Neural cell (in vitro differentiated cells): ENCODE results near the gene MYOM1. TPM values are rescaled to one million over a fixed set of nuclear protein-coding genes. Genes with fewer than 3 reads are reported as not detected.

Experiments used
- H2AFZ ChIP-seq: fragments of 200-600, 300-800 bp; sonication (generic), shearing (Covaris generic); 2 replicates; pipeline ENCODE4 v1.6.0; 2014; ENCODE audit warnings: low read depth, mild to moderate bottlenecking, antibody characterized with exemption, low read length, moderate library complexity
- H3F3A ChIP-seq: fragments of 200-600 bp; shearing (Covaris generic); 2 replicates; pipeline ENCODE4 v1.6.1; 2016; ENCODE audit warnings: mild to moderate bottlenecking, moderate library complexity, mixed read lengths, antibody characterized with exemption, low read length; ENCODE audit not compliant: insufficient read depth, poor library complexity, severe bottlenecking
- H3K27ac ChIP-seq: fragments of 200-600, 300-800 bp; sonication (generic), shearing (Covaris generic); 2 replicates; pipeline ENCODE4 v1.5.1; 2014; ENCODE audit warnings: mild to moderate bottlenecking, low read length, moderate library complexity
- H3K27me3 ChIP-seq: fragments of 300-800, 200-600 bp; sonication (generic), shearing (Covaris generic); 2 replicates; pipeline ENCODE4 v1.6.0; 2014; ENCODE audit warnings: mild to moderate bottlenecking, low read depth, low read length, moderate library complexity; ENCODE audit not compliant: insufficient read depth
- H3K36me3 ChIP-seq: fragments of 300-800, 200-600 bp; sonication (generic), shearing (Covaris generic); 2 replicates; pipeline ENCODE4 v1.5.1; 2014; ENCODE audit warnings: mild to moderate bottlenecking, antibody characterized with exemption, low read length, moderate library complexity; ENCODE audit not compliant: insufficient read depth
- H3K4me2 ChIP-seq: fragments of 300-800, 200-600 bp; sonication (generic), shearing (Covaris generic); 2 replicates; pipeline ENCODE4 v1.6.0; 2014; ENCODE audit warnings: mild to moderate bottlenecking, low read length
- H3K4me3 ChIP-seq: fragments of 300-800, 200-600 bp; sonication (generic), shearing (Covaris generic); 2 replicates; pipeline ENCODE4 v1.5.1; 2014; ENCODE audit warnings: mild to moderate bottlenecking, low read length, moderate library complexity
- H3K79me2 ChIP-seq: fragments of 200-600 bp; shearing (Covaris generic); replicated peaks from 2 replicates; pipeline ENCODE4 v1.6.0; 2014; ENCODE audit warnings: mild to moderate bottlenecking, low read length, moderate library complexity; ENCODE audit not compliant: insufficient read depth
- H3K9ac ChIP-seq: fragments of 300-800, 200-600 bp; sonication (generic), shearing (Covaris generic); 2 replicates; pipeline ENCODE4 v1.6.1; 2016; ENCODE audit warnings: mild to moderate bottlenecking, low read length, mixed read lengths
- H3K9me2 ChIP-seq: fragments of 200-600 bp; shearing (Covaris generic); 2 replicates; pipeline ENCODE4 v1.6.1; 2016; ENCODE audit warnings: mild to moderate bottlenecking, low read length, mixed read lengths; ENCODE audit not compliant: insufficient read depth
- H3K9me3 ChIP-seq: fragments of 200-600, 300-800 bp; sonication (generic), shearing (Covaris generic); 2 replicates; pipeline ENCODE4 v1.6.1; 2016; ENCODE audit warnings: mild to moderate bottlenecking, mixed run types, low read length, moderate library complexity, mixed read lengths
- H4K20me1 ChIP-seq: fragments of 200-600 bp; shearing (Covaris generic); 2 replicates; pipeline ENCODE4 v1.6.1; 2016; ENCODE audit warnings: mild to moderate bottlenecking, mixed run types; ENCODE audit not compliant: insufficient read depth
- CTCF ChIP-seq: fragments of 450-650 bp; IDR thresholded peaks from 2 replicates; pipeline ENCODE4 v1.5.1; 2014; ENCODE audit warnings: antibody characterized with exemption, mild to moderate bottlenecking, moderate library complexity; ENCODE audit not compliant: poor library complexity, severe bottlenecking
- EP300 ChIP-seq: fragments of 450-650 bp; conservative IDR thresholded peaks from 2 replicates; pipeline ENCODE4 v1.6.1; 2014; ENCODE audit warnings: antibody characterized with exemption, mild to moderate bottlenecking, moderate library complexity; ENCODE audit not compliant: poor library complexity, severe bottlenecking
- EZH2 ChIP-seq: fragments of 200-600, 300-800 bp; shearing (Covaris generic), sonication (generic); IDR thresholded peaks from 2 replicates; pipeline ENCODE4 v1.6.1; 2014; ENCODE audit warnings: antibody characterized with exemption, low read length, borderline replicate concordance, mild to moderate bottlenecking; ENCODE audit not compliant: insufficient read depth, poor library complexity, severe bottlenecking
- MXI1 ChIP-seq: fragments of 450-650 bp; conservative IDR thresholded peaks from 2 replicates; pipeline ENCODE4 v1.6.1; 2014; ENCODE audit warnings: antibody characterized with exemption, mild to moderate bottlenecking; ENCODE audit not compliant: poor library complexity, severe bottlenecking
- POLR2AphosphoS5 ChIP-seq: IDR thresholded peaks from 2 replicates; pipeline ENCODE4 v1.6.1; 2012
- RAD21 ChIP-seq: fragments of 450-650 bp; conservative IDR thresholded peaks from 2 replicates; pipeline ENCODE4 v1.6.1; 2014; ENCODE audit warnings: antibody characterized with exemption, mild to moderate bottlenecking, moderate library complexity
- SMC3 ChIP-seq: fragments of 450-650 bp; conservative IDR thresholded peaks from 2 replicates; pipeline ENCODE4 v1.6.1; 2014; ENCODE audit warnings: antibody characterized with exemption, mild to moderate bottlenecking, moderate library complexity; ENCODE audit not compliant: poor library complexity
- TAF1 ChIP-seq: IDR thresholded peaks from 2 replicates; pipeline ENCODE4 v1.6.1; 2012; ENCODE audit warnings: low read depth
- polyA plus RNA-seq: library from polyadenylated mRNA; depleted of rRNA; stranded (reverse); fragments of >200 nt; gene quantifications from 2 replicates; pipeline ENCODE4 v1.2.3, GENCODE V29; 2014
- TF ChIP-seq, protein P1 (sequence below): IDR thresholded peaks from 2 replicates; pipeline ENCODE4 v1.6.1; 2012; ENCODE audit warnings: borderline replicate concordance

MYOM1 gene
- polyA plus RNA-seq, 1 donor from 2014 or later = 1.7 TPM

- no peaks in the 10 kb centered on the region for H4K20me1 ChIP-seq
- H3K9ac ChIP-seq = no peak overlapping the region
- H3K9me2 ChIP-seq = no peaks in the 10 kb centered on the region
- H3K9me3 ChIP-seq = no peaks in the 10 kb centered on the region
- no peaks in the 10 kb centered on the region for H3K36me3 ChIP-seq
- no peak overlapping the region for H3K4me2 ChIP-seq
- H3F3A ChIP-seq = no peaks in the 10 kb centered on the region
- H2AFZ ChIP-seq = no peak overlapping the region
- no peak overlapping the region for H3K27ac ChIP-seq
- H3K27me3 ChIP-seq = no peaks in the 10 kb centered on the region
- TF ChIP-seq RAD21 = no peak
- TF ChIP-seq SMC3 = no peak
- no peak for TF ChIP-seq EP300
- TF ChIP-seq, protein P1, sequence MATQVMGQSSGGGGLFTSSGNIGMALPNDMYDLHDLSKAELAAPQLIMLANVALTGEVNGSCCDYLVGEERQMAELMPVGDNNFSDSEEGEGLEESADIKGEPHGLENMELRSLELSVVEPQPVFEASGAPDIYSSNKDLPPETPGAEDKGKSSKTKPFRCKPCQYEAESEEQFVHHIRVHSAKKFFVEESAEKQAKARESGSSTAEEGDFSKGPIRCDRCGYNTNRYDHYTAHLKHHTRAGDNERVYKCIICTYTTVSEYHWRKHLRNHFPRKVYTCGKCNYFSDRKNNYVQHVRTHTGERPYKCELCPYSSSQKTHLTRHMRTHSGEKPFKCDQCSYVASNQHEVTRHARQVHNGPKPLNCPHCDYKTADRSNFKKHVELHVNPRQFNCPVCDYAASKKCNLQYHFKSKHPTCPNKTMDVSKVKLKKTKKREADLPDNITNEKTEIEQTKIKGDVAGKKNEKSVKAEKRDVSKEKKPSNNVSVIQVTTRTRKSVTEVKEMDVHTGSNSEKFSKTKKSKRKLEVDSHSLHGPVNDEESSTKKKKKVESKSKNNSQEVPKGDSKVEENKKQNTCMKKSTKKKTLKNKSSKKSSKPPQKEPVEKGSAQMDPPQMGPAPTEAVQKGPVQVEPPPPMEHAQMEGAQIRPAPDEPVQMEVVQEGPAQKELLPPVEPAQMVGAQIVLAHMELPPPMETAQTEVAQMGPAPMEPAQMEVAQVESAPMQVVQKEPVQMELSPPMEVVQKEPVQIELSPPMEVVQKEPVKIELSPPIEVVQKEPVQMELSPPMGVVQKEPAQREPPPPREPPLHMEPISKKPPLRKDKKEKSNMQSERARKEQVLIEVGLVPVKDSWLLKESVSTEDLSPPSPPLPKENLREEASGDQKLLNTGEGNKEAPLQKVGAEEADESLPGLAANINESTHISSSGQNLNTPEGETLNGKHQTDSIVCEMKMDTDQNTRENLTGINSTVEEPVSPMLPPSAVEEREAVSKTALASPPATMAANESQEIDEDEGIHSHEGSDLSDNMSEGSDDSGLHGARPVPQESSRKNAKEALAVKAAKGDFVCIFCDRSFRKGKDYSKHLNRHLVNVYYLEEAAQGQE = no peak
- no peak for TF ChIP-seq TAF1
- no peak for TF ChIP-seq MXI1
- no peak for TF ChIP-seq POLR2AphosphoS5
- TF ChIP-seq EZH2 = no peak
- no peak for TF ChIP-seq CTCF
- no peaks in the 10 kb centered on the region for H3K79me2 ChIP-seq
- no peak overlapping the region for H3K4me3 ChIP-seq
Observed at GRCh38 chr18:3194947-3195612, 24.7 kb downstream of the MYOM1 start.

DNA sequence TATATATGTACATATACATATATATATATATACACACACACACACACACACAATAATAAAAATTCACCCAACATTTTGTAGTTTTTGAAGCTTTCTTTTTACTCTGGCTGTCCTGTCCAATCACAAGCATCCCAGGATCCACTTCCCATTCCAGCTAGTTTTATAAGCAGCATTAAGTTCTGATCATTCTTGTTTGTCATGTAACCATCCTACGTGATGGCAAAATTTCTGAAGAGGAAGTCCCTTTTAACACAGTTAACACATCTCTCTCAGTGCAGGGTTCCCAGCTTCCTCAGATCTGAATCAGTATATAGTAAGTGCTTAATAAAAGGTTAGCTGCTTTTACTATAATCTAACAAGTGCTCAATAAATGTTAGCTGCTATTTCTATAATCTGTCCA is 26.4 kb downstream of the MYOM1 start:
- no peaks in the 10 kb centered on the region for H3K9me2 ChIP-seq
- H3K9me3 ChIP-seq = no peaks in the 10 kb centered on the region
- no peaks in the 10 kb centered on the region for H3K79me2 ChIP-seq
- H4K20me1 ChIP-seq = no peaks in the 10 kb centered on the region
- H3K27me3 ChIP-seq = no peaks in the 10 kb centered on the region
- H2AFZ ChIP-seq = no peak overlapping the region
- no peak overlapping the region for H3K4me2 ChIP-seq
- H3K27ac ChIP-seq = no peak overlapping the region
- no peak overlapping the region for H3K9ac ChIP-seq
- no peaks in the 10 kb centered on the region for H3F3A ChIP-seq
- H3K4me3 ChIP-seq = no peak overlapping the region
- no peaks in the 10 kb centered on the region for H3K36me3 ChIP-seq
- TF ChIP-seq TAF1 (no peak), EZH2 (no peak), MXI1 (no peak), RAD21 (no peak), CTCF (no peak), POLR2AphosphoS5 (no peak)
